ENCODE data around the gene SEC16A.

SEC16A gene

GRCh38 chr9:136399176-136400037 is 83.4 kb downstream of the SEC16A start:
- no peak for DNase-seq

- no peak for DNase-seq
Observed at GRCh38 chr9:136398286-136398685, 84.6 kb downstream of the SEC16A start.

- DNase-seq, result no peak
Observed at GRCh38 chr9:136397643-136398042, 85.2 kb downstream of the SEC16A start.

GRCh38 chr9:136396219-136396515 is 86.7 kb downstream of the SEC16A start:
- DNase-seq, result no peak

- DNase-seq, result no peak
Observed at GRCh38 chr9:136395345-136396218, 87.3 kb downstream of the SEC16A start.

GRCh38 chr9:136395020-136395340 is 87.9 kb downstream of the SEC16A start:
- no peak for DNase-seq

GRCh38 chr9:136394312-136395019 is 88.4 kb downstream of the SEC16A start:
- DNase-seq, result no peak

- no peak for DNase-seq
Observed at GRCh38 chr9:136393531-136393930, 89.3 kb downstream of the SEC16A start.

- no peak for DNase-seq
Observed at GRCh38 chr9:136392538-136393449, 90.0 kb downstream of the SEC16A start.

GRCh38 chr9:136391737-136392537 is 90.9 kb downstream of the SEC16A start:
- no peak for DNase-seq
